HG03457 (cell line): ENCODE measurements around the gene PANK3.
"Not testable (repeated sequence)": the region's sequence is repeated elsewhere in the genome, so short reads cannot be mapped to it uniquely, and the experiment has no call there.

Experiments used
- ATAC-seq: cut with Tn5 transposase; IDR thresholded peaks from one replicate; pipeline ENCODE4 v1.9.1; 2021; ENCODE audit warnings: moderate number of reproducible peaks; ENCODE audit not compliant: unreplicated experiment

PANK3 gene

GRCh38 chr5:168553377-168554130, 25.6 kb downstream of the PANK3 start:
- no peak for ATAC-seq

GRCh38 chr5:168552146-168552545, 27.0 kb downstream of the PANK3 start:
- no peak for ATAC-seq

GRCh38 chr5:168550656-168551055, 28.5 kb downstream of the PANK3 start:
- ATAC-seq = no peak

- ATAC-seq = no peak
Measured at GRCh38 chr5:168549554-168549953, 29.6 kb downstream of the PANK3 start.

GRCh38 chr5:168537176-168537575, 42.0 kb downstream of the PANK3 start:
- ATAC-seq = no peak

GRCh38 chr5:168534351-168534750, 44.8 kb downstream of the PANK3 start:
- ATAC-seq = not testable (repeated sequence)

- ATAC-seq = no peak
Measured at GRCh38 chr5:168531987-168532864, 46.9 kb downstream of the PANK3 start.

- ATAC-seq = no peak
Measured at GRCh38 chr5:168531191-168531590, 48.0 kb downstream of the PANK3 start.

- no peak for ATAC-seq
Measured at GRCh38 chr5:168530621-168531150, 48.5 kb downstream of the PANK3 start.

GRCh38 chr5:168529374-168530234, 49.6 kb downstream of the PANK3 start:
- ATAC-seq = no peak

GRCh38 chr5:168528521-168529373, 50.4 kb downstream of the PANK3 start, which contains the start of gene FBLL1:
FBLL1 (plus strand) TSS chr5:168529305; CDS start chr5:168529505, 200 bp downstream.
- no peak for ATAC-seq

GRCh38 chr5:168527756-168528295, 51.3 kb downstream of the PANK3 start:
- no peak for ATAC-seq

- ATAC-seq = no peak
Measured at GRCh38 chr5:168525856-168526255, 53.3 kb downstream of the PANK3 start.

- ATAC-seq = no peak
Measured at GRCh38 chr5:168513861-168514428, 65.2 kb downstream of the PANK3 start.

GRCh38 chr5:168502563-168503237, 76.5 kb downstream of the PANK3 start:
- ATAC-seq = no peak
